BJ (cell line): ENCODE results near the gene PAX1. TPM values are rescaled to one million over a fixed set of nuclear protein-coding genes. Genes with fewer than 3 reads are reported as not detected.

Experiments
- CTCF ChIA-PET: fragments of 350-600 bp; formaldehyde crosslinking; extraction: SDS; loops from one replicate; lab custom pipeline; 2021; ENCODE audit warnings: antibody characterized with exemption, inconsistent platforms; lab: Yijun Ruan, JAX
- POLR2A ChIA-PET: fragments of 300-600 bp; sonication (Branson Sonifier 250); formaldehyde crosslinking; extraction: SDS; loops from one replicate; lab custom pipeline; 2021; ENCODE audit warnings: antibody characterized with exemption; lab: Charles Lee
- DNase-seq: peaks from one replicate; pipeline ENCODE4 v3.0.0-alpha.2; 2011; ENCODE audit warnings: low read depth
- H3K27me3 ChIP-seq: 2 replicates; pipeline ENCODE4 v1.6.0; 2011; ENCODE audit warnings: low read length; ENCODE audit not compliant: control insufficient read depth, insufficient read depth
- H3K36me3 ChIP-seq: 2 replicates; pipeline ENCODE4 v1.5.1; 2011; ENCODE audit warnings: low read length; ENCODE audit not compliant: control insufficient read depth, insufficient read depth
- H3K4me3 ChIP-seq: 2 replicates; pipeline ENCODE4 v1.5.1; 2011; ENCODE audit warnings: low read depth, mild to moderate bottlenecking, control low read depth, low read length
- CTCF ChIP-seq: IDR thresholded peaks from 2 replicates; pipeline ENCODE4 v1.5.1; 2011; ENCODE audit warnings: low read depth, mild to moderate bottlenecking, control low read depth, inconsistent platforms, low read length, moderate library complexity; ENCODE audit not compliant: insufficient read depth
- polyA plus RNA-seq: library from polyadenylated mRNA; depleted of rRNA; stranded (reverse); fragments of >200 nt; gene quantifications from 2 replicates; pipeline ENCODE4 v1.2.3, GENCODE V29; 2011

The PAX1 gene
- polyA plus RNA-seq, 1 experiment = not detected

- TF ChIP-seq CTCF = no peak
- POLR2A ChIA-PET = no interaction called here
- DNase-seq = no peak
- H3K36me3 ChIP-seq = no peaks in the 10 kb centered on the region
- H3K4me3 ChIP-seq = no peak overlapping the region
- peaks cover 11% of the 10 kb centered on the region for H3K27me3 ChIP-seq
- CTCF ChIA-PET = interaction anchor here (2.9 kb wide), 1 partner anchor 11 kb away, joined by 16 read pairs; no protein-coding TSS in a partner anchor
These were observed 1.8 kb downstream of the PAX1 start for GRCh38 chr20:21707267-21707666.

GRCh38 chr20:21707999-21708737 is 2.7 kb downstream of the PAX1 start:
- no peaks in the 10 kb centered on the region for H3K36me3 ChIP-seq
- DNase-seq = no peak
- CTCF ChIA-PET = interaction anchor here (2.9 kb wide), 1 partner anchor 10 kb away, joined by 16 read pairs; no protein-coding TSS in a partner anchor
- H3K27me3 ChIP-seq = peaks cover 10% of the 10 kb centered on the region
- POLR2A ChIA-PET = no interaction called here
- TF ChIP-seq CTCF = no peak
- no peak overlapping the region for H3K4me3 ChIP-seq

DNA sequence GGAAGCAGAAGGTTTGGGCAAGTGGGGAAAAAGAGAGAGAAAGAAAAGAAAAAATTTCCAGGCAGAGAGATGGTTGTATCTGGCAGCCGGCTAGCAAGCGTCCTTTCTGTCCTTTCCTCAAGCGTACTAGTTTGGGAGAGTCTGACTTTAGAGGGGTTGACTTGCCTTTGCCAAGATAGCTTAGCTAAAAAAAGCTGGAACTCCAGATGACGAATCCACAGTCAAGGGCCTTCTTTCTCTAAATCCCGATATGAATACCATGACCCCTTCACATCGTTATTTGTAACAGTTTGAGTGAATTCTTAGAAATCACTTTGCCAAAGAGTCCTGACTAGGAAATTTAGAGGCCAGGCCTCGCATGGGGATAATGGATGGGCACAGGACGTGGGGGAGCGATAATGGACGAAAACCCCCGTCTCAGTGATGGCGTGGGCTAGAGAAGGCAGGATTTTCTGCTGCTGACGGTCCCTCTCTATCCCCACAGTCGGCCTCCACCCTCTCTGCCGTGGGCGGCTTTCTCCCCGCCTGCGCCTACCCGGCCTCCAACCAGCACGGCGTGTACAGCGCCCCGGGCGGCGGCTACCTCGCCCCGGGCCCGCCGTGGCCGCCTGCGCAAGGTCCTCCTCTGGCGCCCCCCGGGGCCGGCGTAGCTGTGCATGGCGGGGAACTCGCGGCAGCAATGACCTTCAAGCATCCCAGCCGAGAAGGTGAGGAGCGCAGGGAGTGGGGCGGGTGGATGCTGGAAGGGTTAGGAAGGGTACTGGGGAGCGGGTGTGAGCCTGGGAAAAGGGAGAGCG is 3.5 kb downstream of the PAX1 start:
- DNase-seq = no peak
- ChIA-PET CTCF (interaction anchor here (2.6 kb wide), 1 partner anchor 11 kb away, joined by 15 read pairs; no protein-coding TSS in a partner anchor), POLR2A (no interaction called here)
- H3K4me3 ChIP-seq = no peak overlapping the region
- no peak for TF ChIP-seq CTCF
- H3K36me3 ChIP-seq = no peaks in the 10 kb centered on the region
- H3K27me3 ChIP-seq = peaks cover 10% of the 10 kb centered on the region; the same call in 1 of the 2 replicates

DNA sequence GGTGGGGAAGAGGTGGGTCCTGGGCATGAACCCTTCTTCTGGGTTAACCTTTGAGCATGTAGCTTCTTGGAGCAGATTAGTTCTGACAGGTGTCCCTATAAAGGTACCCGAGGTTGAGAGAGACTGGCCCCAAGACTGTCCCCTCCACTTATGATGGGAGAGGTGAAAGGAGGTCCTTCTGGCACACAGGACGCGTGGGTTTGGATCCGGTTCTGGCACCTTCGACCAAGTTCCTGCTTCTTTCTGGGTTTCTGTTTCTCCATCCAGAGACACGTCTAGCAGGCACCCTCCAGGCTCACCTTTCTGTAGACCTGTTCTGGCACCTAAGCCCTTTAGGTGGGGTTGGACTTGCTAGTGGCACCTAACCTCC is 4.1 kb downstream of the PAX1 start:
- H3K36me3 ChIP-seq = no peaks in the 10 kb centered on the region
- POLR2A ChIA-PET = no interaction called here
- peaks cover 7% of the 10 kb centered on the region; the same call in 1 of the 2 replicates for H3K27me3 ChIP-seq
- TF ChIP-seq CTCF = no peak
- H3K4me3 ChIP-seq = no peak overlapping the region
- DNase-seq = no peak
- CTCF ChIA-PET = interaction anchor here (2.6 kb wide), 1 partner anchor 10 kb away, joined by 15 read pairs; no protein-coding TSS in a partner anchor

DNA sequence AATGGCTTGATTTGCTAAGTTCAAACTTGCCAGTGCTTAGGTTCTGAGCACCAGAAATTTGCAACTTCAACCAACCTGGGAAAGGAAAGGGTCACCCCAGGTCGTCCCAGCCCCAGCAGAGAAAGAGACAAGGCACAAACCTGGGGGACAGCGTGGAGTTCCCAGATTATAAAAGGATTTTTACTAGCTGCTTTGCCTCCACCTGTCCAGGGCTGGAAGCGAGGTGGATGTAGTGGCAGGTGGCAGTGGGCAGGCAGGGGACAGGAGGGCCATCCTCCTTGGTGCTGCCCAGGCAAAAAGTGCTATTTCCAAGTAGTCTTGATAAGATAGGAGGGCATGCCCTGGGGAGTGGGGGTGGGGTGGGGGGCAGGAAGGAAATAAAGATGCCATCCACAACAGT is 4.9 kb downstream of the PAX1 start:
- Histone ChIP-seq H3K4me3 (no peak overlapping the region), H3K27me3 (peaks cover 4% of the 10 kb centered on the region; the same call in 1 of the 2 replicates), H3K36me3 (no peaks in the 10 kb centered on the region)
- TF ChIP-seq CTCF = no peak
- POLR2A ChIA-PET = no interaction called here
- CTCF ChIA-PET = interaction anchor here (2.6 kb wide), 1 partner anchor 10 kb away, joined by 15 read pairs; no protein-coding TSS in a partner anchor
- DNase-seq = no peak
